K562 (cell line): ENCODE data around the gene RPTN. TPM values are rescaled to one million over a fixed set of nuclear protein-coding genes. Genes with fewer than 3 reads are reported as not detected.

Source experiments
- ATAC-seq: fragments of 200-7000 bp; cut with Tn5 transposase; 3 replicates; pipeline ENCODE4 v1.9.1; 2020; ENCODE audit warnings: moderate library complexity
- BruUV-seq: library from RNA; stranded (reverse); fragments of 400-500 nt; replicated peaks from 2 replicates; lab custom pipeline; 2021; lab: Mats Ljungman, UMichigan
- CTCF ChIA-PET: fragments of 300-600 bp; formaldehyde crosslinking; extraction: SDS; loops from one replicate; lab custom pipeline; 2021; ENCODE audit warnings: low intra/inter-chr PET ratio; lab: Yijun Ruan, JAX
- POLR2A ChIA-PET: fragments of 300-600, 350-650 bp; sonication (Branson Sonifier 250); formaldehyde crosslinking; extraction: SDS; loops from one replicate; lab custom pipeline; 2021; ENCODE audit warnings: antibody characterized with exemption, inconsistent platforms; lab: Yijun Ruan, JAX
- DNase-seq, 4 experiments: peaks; one replicate each; pipeline versions ENCODE4 v3.0.0 to v3.0.0-alpha.2; 2011 to 2018; ENCODE audit warnings: low spot score in 3 of 4, mixed read lengths in 3 of 4; ENCODE audit errors: extremely low read depth in 1 of 4
- FAIRE-seq: peaks from 2 replicates; lab custom pipeline; 2011; peaks lifted over from hg19 to GRCh38; lab: Jason Lieb, UNC
- H2AFZ ChIP-seq: 2 replicates; pipeline ENCODE4 v1.6.0; 2011; ENCODE audit warnings: low read depth, low read length, control low read depth, inconsistent platforms
- H3K27ac ChIP-seq: fragments of 200-600 bp; 3 replicates; pipeline ENCODE4 v1.8.0; 2011; ENCODE audit warnings: low read depth, mild to moderate bottlenecking, control low read depth, inconsistent platforms, low read length, moderate library complexity, mixed read lengths; ENCODE audit errors: extremely low read depth
- H3K27me3 ChIP-seq, 2 experiments: fragments of 300-600 bp in 1 of 2; 2 replicates in 1 of 2; 3 replicates in 1 of 2; pipeline versions ENCODE4 v1.6.0 to v1.8.0; 2011; ENCODE audit warnings: inconsistent platforms in 2 of 2, low read length in 2 of 2, mild to moderate bottlenecking in 1 of 2, mixed read lengths in 1 of 2, moderate library complexity in 1 of 2; ENCODE audit not compliant: control insufficient read depth in 2 of 2, insufficient read depth in 2 of 2
- H3K36me3 ChIP-seq: fragments of 300-600 bp; 3 replicates; pipeline ENCODE4 v1.8.0; 2011; ENCODE audit warnings: mild to moderate bottlenecking, low read length, inconsistent platforms; ENCODE audit not compliant: control insufficient read depth, insufficient read depth
- H3K4me1 ChIP-seq, 2 experiments: fragments of 200-600 bp in 1 of 2; replicated peaks in 1 of 2; 2 replicates in 1 of 2; 3 replicates in 1 of 2; pipeline versions ENCODE4 v1.5.1 to v1.8.0; 2011; ENCODE audit warnings: inconsistent platforms in 2 of 2, low read length in 2 of 2, mild to moderate bottlenecking in 1 of 2, mixed read lengths in 1 of 2, moderate library complexity in 1 of 2; ENCODE audit not compliant: control insufficient read depth in 2 of 2, insufficient read depth in 2 of 2
- H3K4me2 ChIP-seq: 2 replicates; pipeline ENCODE4 v1.6.1; 2011; ENCODE audit warnings: low read length, control low read depth, inconsistent platforms, mixed read lengths; ENCODE audit not compliant: insufficient read depth
- H3K4me3 ChIP-seq: fragments of 200-600 bp; sonication (generic), shearing (Covaris generic); 2 replicates; pipeline ENCODE4 v1.5.1; 2016; ENCODE audit warnings: control low read depth, inconsistent platforms
- H3K79me2 ChIP-seq: fragments of 200-600 bp; 3 replicates; pipeline ENCODE4 v1.8.0; 2011; ENCODE audit warnings: low read length, inconsistent platforms; ENCODE audit not compliant: control insufficient read depth, insufficient read depth
- H3K9ac ChIP-seq, 2 experiments: 2 replicates each; pipeline versions ENCODE4 v1.6.0 to v1.6.1; 2011; ENCODE audit warnings: low read depth in 2 of 2, low read length in 2 of 2, control low read depth in 1 of 2, inconsistent platforms in 1 of 2, mild to moderate bottlenecking in 1 of 2, mixed read lengths in 1 of 2; ENCODE audit not compliant: insufficient read depth in 1 of 2
- H3K9me1 ChIP-seq: one replicate; pipeline ENCODE4 v1.6.0; 2011; ENCODE audit warnings: inconsistent platforms, mild to moderate bottlenecking, low read length, moderate library complexity; ENCODE audit not compliant: control insufficient read depth, insufficient read depth
- H3K9me3 ChIP-seq: replicated peaks from 2 replicates; pipeline ENCODE4 v1.5.1; 2011; ENCODE audit warnings: low read depth, low read length, inconsistent platforms; ENCODE audit not compliant: control insufficient read depth, insufficient read depth
- H4K20me1 ChIP-seq: replicated peaks from 2 replicates; pipeline ENCODE4 v1.6.1; 2011; ENCODE audit warnings: low read length, inconsistent platforms, mixed read lengths; ENCODE audit not compliant: control insufficient read depth, insufficient read depth
- ATF7 ChIP-seq: fragments of 450-650 bp; IDR thresholded peaks from 2 replicates; pipeline ENCODE4 v1.7.1; 2014; ENCODE audit warnings: mild to moderate bottlenecking, moderate library complexity
- CBFA2T2 ChIP-seq: fragments of 450-650 bp; conservative IDR thresholded peaks from 2 replicates; pipeline ENCODE4 v1.6.1; 2017; ENCODE audit warnings: mild to moderate bottlenecking
- CSDE1 ChIP-seq, 2 experiments: fragments of 450-650 bp; IDR thresholded peaks; 2 replicates each; pipeline ENCODE4 v1.6.1; 2016; ENCODE audit warnings: mild to moderate bottlenecking in 1 of 2
- ERF ChIP-seq: fragments of 450-650 bp; formaldehyde crosslinking; IDR thresholded peaks from 2 replicates; pipeline ENCODE4 v1.4.0; 2020; ENCODE audit warnings: mild to moderate bottlenecking, mixed read lengths
- FOSL1 ChIP-seq: fragments of 200-800 bp; sonication (Bioruptor generic); conservative IDR thresholded peaks from 2 replicates; pipeline ENCODE4 v1.6.1; 2016; ENCODE audit warnings: missing genetic modification characterization, missing compliant biosample characterization
- MAFG ChIP-seq: fragments of 450-650 bp; conservative IDR thresholded peaks from 2 replicates; pipeline ENCODE4 v1.6.1; 2016; ENCODE audit warnings: missing genetic modification characterization, missing compliant biosample characterization
- NFE2 ChIP-seq: IDR thresholded peaks from 2 replicates; pipeline ENCODE4 v1.6.1; 2014; ENCODE audit warnings: antibody characterized with exemption, low read depth
- NONO ChIP-seq, 2 experiments: fragments of 200-400 bp in 1 of 2; fragments of 450-650 bp in 1 of 2; formaldehyde crosslinking in 1 of 2; IDR thresholded peaks; 2 replicates each; pipeline ENCODE4 v1.6.1; 2017; ENCODE audit warnings: low read depth in 2 of 2, mild to moderate bottlenecking in 2 of 2, moderate library complexity in 2 of 2, low read length in 1 of 2
- PPARD ChIP-seq: fragments of 250-450 bp; sonication (Bioruptor Pico); IDR thresholded peaks from 2 replicates; pipeline ENCODE4 v1.8.0; 2022; ENCODE audit warnings: inconsistent platforms, mild to moderate bottlenecking, moderate library complexity
- TAL1 ChIP-seq: fragments of 450-650 bp; IDR thresholded peaks from 2 replicates; pipeline ENCODE4 v1.6.1; 2016; ENCODE audit warnings: mild to moderate bottlenecking
- ZFP1 ChIP-seq: fragments of 450-650 bp; formaldehyde crosslinking; IDR thresholded peaks from 2 replicates; pipeline ENCODE4 v1.4.0; 2020; ENCODE audit warnings: mild to moderate bottlenecking, mixed read lengths
- ZFX ChIP-seq: sonication (generic); formaldehyde crosslinking; IDR thresholded peaks from 2 replicates; pipeline ENCODE4 v1.8.0; 2022; ENCODE audit warnings: mild to moderate bottlenecking, missing genetic modification reagents, moderate library complexity
- ZNF24 ChIP-seq: fragments of 450-650 bp; IDR thresholded peaks from 2 replicates; pipeline ENCODE4 v1.6.1; 2016
- ZNF431 ChIP-seq: sonication (generic); formaldehyde crosslinking; IDR thresholded peaks from 2 replicates; pipeline ENCODE4 v1.8.0; 2022; ENCODE audit warnings: mild to moderate bottlenecking, missing genetic modification reagents
- WGBS: fragments of 100-300 bp; shearing (Covaris generic); methylation state at CpG from one replicate; pipeline ENCODE4 v1.1.6; 2016; ENCODE audit warnings: low coverage, mixed read lengths; ENCODE audit not compliant: insufficient coverage; ENCODE audit errors: missing lambda C conversion rate; 5-methylcytosine and 5-hydroxymethylcytosine counted together
- in situ Hi-C: fragments of 300-500 bp; cut with MboI; formaldehyde crosslinking; loops from 4 replicates; pipeline ENCODE4 v1.15.0; 2018; ENCODE audit warnings: inconsistent platforms, mixed read lengths
- intact Hi-C: fragments of 100-400 bp; cut with micrococcal nuclease; formaldehyde crosslinking; loops from 2 replicates; pipeline ENCODE4 v1.14.2; 2022
- polyA plus RNA-seq, 8 experiments: library from polyadenylated mRNA; depleted of rRNA in 4 of 8; stranded (reverse) in 5 of 8; unstranded in 3 of 8; fragments of >200 nt; fragmentation: Nextera tagmentation in 2 of 8; fragmentation: Illumina TruSeq in 1 of 8; extraction: Ambion mirVana in 2 of 8; extraction: Trizol in 1 of 8; gene quantifications; 2 replicates each; pipeline versions ENCODE4 v1.2.1 to v1.2.3, GENCODE V29; 2011 to 2014; ENCODE audit warnings: inconsistent platforms in 1 of 8, missing spikeins in 1 of 8
- total RNA-seq, 7 experiments: library from RNA; depleted of rRNA in 6 of 7; stranded (reverse); fragments of >200 nt in 6 of 7; fragmentation: Illumina TruSeq in 2 of 7; extraction: Trizol in 2 of 7; gene quantifications; 2 replicates each; pipeline versions ENCODE4 v1.2.1 to v1.2.3, GENCODE V29; 2011 to 2021; ENCODE audit warnings: low replicate concordance in 1 of 7
- TF ChIP-seq, protein P1 (sequence below): IDR thresholded peaks from 3 replicates; pipeline ENCODE4 v1.6.1; 2011; ENCODE audit warnings: borderline replicate concordance, mild to moderate bottlenecking, moderate library complexity; ENCODE audit not compliant: insufficient read length; ENCODE audit errors: extremely low read depth
- TF ChIP-seq, protein P2 (sequence below): fragments of 250-450 bp; sonication (Bioruptor Pico); IDR thresholded peaks from 2 replicates; pipeline ENCODE4 v1.4.0; 2020; ENCODE audit warnings: borderline replicate concordance
- TF ChIP-seq, protein P3 (sequence below): sonication (generic); formaldehyde crosslinking; IDR thresholded peaks from 2 replicates; pipeline ENCODE4 v1.8.1; 2023; ENCODE audit warnings: mild to moderate bottlenecking, missing genetic modification reagents

The RPTN gene
- total and polyA plus RNA-seq, 9 of the 15 experiments (the other 6 are each of a cell fraction or from before 2014, with no cell fraction given) = not detected

DNA sequence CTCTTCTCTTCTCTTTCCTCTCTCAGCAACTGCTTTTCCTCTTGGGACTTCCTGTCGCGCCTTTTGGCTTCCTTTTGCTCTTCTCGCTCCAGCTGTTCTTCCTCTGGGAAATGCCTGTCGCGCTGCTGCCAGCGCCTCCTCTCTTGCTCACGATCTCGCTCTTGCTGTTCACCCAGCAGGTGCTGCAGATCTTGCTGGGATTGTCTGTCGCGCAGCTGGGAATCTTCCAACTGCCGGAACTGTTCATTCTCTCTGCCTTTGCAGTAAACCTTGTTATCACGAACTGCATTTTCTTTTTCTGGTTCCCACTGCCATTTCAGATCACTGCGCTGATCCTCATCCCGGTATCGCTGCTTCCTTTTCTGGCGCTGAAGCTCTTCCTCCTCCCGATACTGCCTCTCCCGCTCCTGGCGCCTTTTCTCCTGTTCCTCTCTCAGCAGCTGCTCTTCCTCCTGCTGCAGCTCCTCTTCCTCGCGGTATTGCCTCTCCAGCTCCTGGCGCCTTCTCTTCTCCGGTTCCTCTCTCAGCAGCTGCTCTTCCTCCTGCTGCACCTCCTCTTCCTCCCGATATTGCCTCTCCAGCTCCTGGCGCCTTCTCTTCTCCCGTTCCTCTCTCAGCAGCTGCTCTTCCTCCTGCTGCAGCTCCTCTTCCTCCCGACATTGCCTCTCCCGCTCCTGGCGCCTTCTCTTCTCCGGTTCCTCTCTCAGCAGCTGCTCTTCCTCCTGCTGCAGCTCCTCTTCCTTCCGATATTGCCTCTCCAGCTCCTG lies 49.6 kb downstream of the RPTN start (continued):
- TF ChIP-seq, protein P1, sequence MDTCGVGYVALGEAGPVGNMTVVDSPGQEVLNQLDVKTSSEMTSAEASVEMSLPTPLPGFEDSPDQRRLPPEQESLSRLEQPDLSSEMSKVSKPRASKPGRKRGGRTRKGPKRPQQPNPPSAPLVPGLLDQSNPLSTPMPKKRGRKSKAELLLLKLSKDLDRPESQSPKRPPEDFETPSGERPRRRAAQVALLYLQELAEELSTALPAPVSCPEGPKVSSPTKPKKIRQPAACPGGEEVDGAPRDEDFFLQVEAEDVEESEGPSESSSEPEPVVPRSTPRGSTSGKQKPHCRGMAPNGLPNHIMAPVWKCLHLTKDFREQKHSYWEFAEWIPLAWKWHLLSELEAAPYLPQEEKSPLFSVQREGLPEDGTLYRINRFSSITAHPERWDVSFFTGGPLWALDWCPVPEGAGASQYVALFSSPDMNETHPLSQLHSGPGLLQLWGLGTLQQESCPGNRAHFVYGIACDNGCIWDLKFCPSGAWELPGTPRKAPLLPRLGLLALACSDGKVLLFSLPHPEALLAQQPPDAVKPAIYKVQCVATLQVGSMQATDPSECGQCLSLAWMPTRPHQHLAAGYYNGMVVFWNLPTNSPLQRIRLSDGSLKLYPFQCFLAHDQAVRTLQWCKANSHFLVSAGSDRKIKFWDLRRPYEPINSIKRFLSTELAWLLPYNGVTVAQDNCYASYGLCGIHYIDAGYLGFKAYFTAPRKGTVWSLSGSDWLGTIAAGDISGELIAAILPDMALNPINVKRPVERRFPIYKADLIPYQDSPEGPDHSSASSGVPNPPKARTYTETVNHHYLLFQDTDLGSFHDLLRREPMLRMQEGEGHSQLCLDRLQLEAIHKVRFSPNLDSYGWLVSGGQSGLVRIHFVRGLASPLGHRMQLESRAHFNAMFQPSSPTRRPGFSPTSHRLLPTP = no peak
- TF ChIP-seq NFE2 = no peak
- TF ChIP-seq, all 486 proteins: peak for 0

DNA sequence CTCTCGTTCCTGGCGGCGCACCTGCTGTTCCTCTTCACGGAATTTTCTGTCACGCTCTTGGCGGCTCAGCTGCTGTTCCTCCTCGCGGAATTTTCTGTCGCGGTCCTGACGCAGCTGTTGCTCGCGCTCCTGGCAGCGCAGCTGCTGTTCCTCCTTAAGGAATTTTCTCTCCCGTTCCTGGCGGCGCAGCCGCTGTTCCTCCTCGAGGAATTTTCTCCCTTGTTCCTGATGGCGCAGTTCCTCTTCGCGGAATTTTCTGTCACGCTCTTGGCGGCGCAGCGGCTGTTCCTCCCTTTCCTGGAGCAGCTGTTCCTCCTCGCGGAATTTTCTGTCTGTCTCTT lies 50.2 kb downstream of the RPTN start:
- no peaks in the 10 kb centered on the region for H4K20me1 ChIP-seq
- peaks cover 0 to 14% of the 10 kb centered on the region in 2 experiments; a peak in 1 of 5 replicates for H3K4me1 ChIP-seq
- H3K9me3 ChIP-seq = no peaks in the 10 kb centered on the region
- H3K79me2 ChIP-seq = no peaks in the 10 kb centered on the region
- no peak overlapping the region for H3K4me2 ChIP-seq
- ChIA-PET CTCF (no interaction called here), POLR2A (no interaction called here)
- H3K4me3 ChIP-seq = no peak overlapping the region
- no peak overlapping the region for H3K9ac ChIP-seq
- in situ Hi-C loops (no loop called here), intact Hi-C loops (no loop called here)
- FAIRE-seq (no peak), ATAC-seq (no peak), DNase-seq (no peak)
- BruUV-seq = no TSS peak
- H3K27me3 ChIP-seq = peaks cover 11 to 57% of the 10 kb centered on the region in 2 experiments; a peak in 3 of 5 replicates
- H3K9me1 ChIP-seq = no peaks in the 10 kb centered on the region
- WGBS = 83% methylated on average over 21 of the region's 28 CpGs
- no peak overlapping the region for H3K27ac ChIP-seq
- H2AFZ ChIP-seq = no peak overlapping the region
- H3K36me3 ChIP-seq = no peaks in the 10 kb centered on the region
- TF ChIP-seq, protein P2, sequence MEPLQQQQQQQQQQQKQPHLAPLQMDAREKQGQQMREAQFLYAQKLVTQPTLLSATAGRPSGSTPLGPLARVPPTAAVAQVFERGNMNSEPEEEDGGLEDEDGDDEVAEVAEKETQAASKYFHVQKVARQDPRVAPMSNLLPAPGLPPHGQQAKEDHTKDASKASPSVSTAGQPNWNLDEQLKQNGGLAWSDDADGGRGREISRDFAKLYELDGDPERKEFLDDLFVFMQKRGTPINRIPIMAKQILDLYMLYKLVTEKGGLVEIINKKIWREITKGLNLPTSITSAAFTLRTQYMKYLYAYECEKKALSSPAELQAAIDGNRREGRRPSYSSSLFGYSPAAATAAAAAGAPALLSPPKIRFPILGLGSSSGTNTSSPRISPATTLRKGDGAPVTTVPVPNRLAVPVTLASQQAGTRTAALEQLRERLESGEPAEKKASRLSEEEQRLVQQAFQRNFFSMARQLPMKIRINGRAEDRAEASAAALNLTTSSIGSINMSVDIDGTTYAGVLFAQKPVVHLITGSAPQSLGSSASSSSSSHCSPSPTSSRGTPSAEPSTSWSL = no peak
- no peak for TF ChIP-seq ZNF431
- TF ChIP-seq FOSL1 = no peak
- no peak for TF ChIP-seq TAL1
- no peak for TF ChIP-seq PPARD
- TF ChIP-seq CBFA2T2 = no peak
- TF ChIP-seq NONO (IDR thresholded peaks at IDR 0.05; ENCODE audit: low read depth in 2 of 2, low read length in 1 of 2) = no peak
- TF ChIP-seq MAFG (tag) = no peak
- TF ChIP-seq, protein P3, sequence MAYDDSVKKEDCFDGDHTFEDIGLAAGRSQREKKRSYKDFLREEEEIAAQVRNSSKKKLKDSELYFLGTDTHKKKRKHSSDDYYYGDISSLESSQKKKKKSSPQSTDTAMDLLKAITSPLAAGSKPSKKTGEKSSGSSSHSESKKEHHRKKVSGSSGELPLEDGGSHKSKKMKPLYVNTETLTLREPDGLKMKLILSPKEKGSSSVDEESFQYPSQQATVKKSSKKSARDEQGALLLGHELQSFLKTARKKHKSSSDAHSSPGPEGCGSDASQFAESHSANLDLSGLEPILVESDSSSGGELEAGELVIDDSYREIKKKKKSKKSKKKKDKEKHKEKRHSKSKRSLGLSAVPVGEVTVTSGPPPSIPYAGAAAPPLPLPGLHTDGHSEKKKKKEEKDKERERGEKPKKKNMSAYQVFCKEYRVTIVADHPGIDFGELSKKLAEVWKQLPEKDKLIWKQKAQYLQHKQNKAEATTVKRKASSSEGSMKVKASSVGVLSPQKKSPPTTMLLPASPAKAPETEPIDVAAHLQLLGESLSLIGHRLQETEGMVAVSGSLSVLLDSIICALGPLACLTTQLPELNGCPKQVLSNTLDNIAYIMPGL (CRISPR knock-in tag) = no peak
- TF ChIP-seq ZFP1 (CRISPR knock-in tag) = no peak
- TF ChIP-seq ZNF24 = no peak
- TF ChIP-seq ZFX (CRISPR knock-in tag) = no peak
- no peak for TF ChIP-seq CSDE1 (IDR thresholded peaks at IDR 0.05)
- TF ChIP-seq ERF = no peak
- no peak for TF ChIP-seq ATF7
